NCI-H524 treated with DMSO at 0.1 percent for 48 hours (cell line): ENCODE data around the gene ETNK2.

Experiments used
- DNase-seq: peaks from one replicate; lab custom pipeline; 2025; lab: John Stamatoyannopoulos, UW

The ETNK2 gene

DNA sequence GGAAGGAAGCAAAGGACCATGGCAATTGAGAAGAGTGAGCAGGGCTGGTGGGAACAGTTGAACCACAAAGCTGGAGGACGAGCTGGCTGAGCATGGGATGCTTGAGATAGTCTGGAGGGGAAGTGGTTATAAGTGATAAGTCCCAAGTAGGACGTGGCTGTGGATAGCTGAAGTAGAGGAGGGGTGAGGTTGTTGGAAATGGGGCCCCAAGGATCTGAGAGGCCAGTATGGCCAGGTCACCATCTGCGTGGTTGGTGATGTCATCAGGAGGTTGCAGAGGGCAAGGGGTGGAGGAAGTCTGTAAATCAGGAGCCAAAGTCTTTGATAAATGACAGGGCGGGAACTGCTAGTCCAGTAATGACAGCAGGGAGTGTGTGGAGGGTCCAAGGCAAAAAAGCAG, 25.3 kb upstream of the ETNK2 start:
- DNase-seq, result no peak

DNA sequence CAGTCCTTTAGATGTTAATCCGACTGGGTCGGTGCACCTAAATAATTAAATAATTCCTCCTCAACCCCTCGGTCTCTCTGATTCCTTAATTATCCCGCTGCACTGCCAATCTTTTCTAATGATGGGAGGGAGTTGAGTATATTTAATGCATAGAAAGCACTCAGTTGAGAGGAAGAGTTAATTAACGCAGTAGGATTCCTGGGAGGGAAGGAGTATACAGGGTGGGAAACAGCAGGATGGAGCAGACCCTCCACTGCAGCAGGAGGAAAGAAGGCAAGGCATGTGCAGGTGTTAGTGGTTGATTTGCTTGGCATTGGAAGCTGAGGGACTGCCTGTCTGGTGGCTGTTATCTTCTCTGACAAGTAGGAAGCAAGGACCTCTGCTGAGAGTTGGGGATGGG, 24.2 kb upstream of the ETNK2 start:
- DNase-seq, result no peak

DNA sequence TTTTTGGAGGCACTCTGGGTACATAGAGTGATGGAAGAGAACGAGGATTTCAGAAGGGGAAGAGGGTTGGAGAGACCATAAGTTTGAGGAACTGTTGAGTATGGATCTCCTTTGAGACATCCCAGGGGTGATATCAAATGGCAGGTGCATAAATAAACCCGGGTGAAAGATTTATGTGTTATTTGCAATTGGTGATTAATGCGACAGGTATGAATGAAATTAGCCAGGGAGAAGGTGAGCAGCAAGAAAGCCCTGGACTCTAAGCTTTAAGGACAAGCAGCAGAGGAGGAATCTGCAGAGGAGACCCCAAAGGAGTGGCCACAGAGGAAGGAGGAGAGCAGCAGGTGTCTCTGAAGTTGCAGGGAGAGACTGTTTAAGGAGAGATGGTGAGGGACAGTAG, 23.1 kb upstream of the ETNK2 start:
- DNase-seq, result no peak

DNA sequence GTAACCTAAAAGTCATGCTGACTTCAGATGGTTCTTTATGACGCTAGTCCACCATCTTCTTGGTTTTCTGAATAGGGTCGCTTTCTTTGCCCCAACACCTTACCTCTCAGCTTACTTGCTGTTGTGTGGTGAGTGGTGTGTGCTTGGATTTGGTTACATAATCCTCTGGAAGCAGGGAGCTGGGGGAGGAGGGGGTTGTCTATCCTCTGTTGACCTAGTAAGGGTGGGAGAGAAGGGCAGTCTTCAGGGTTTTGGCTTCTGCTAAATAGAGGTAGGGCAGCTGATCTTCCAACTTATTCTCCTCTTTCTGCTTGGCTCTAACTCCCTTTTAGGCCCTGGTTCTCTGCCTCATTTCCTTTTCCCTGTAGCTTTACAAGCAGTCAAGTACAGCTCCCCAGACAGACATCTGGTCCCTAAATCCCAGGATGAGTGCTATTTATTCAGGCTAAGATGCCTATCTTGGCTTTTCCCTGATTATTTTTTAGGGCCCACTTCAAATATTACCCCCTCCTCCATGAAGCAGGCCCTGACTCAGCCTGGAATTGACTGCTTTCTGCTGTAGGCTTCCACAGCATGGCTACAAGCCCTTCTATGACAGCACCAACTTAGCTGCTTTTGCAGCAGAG, 20.7 kb upstream of the ETNK2 start:
- DNase-seq, result peak; percentile 48

DNA sequence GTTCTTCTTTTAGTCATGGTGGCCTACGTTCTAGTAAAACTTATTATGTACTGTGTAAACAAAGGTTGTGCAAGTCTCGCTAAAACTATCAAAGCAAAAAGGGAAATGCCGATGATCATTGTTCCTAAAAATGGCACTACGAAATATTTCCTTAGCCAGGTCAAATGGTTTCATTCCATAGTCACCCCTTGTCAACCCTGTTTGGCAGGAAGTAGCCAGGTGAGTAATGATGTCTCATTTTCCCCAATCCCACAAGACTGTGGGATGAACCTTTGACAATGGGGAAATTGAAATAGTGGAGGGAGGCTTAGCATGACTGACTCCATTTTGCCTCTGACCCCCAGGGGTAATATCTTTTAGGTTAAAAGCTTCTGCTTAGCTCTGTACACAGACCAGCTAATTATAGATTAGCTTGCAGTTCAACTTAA, 19.9 kb upstream of the ETNK2 start:
- DNase-seq, result no peak

DNA sequence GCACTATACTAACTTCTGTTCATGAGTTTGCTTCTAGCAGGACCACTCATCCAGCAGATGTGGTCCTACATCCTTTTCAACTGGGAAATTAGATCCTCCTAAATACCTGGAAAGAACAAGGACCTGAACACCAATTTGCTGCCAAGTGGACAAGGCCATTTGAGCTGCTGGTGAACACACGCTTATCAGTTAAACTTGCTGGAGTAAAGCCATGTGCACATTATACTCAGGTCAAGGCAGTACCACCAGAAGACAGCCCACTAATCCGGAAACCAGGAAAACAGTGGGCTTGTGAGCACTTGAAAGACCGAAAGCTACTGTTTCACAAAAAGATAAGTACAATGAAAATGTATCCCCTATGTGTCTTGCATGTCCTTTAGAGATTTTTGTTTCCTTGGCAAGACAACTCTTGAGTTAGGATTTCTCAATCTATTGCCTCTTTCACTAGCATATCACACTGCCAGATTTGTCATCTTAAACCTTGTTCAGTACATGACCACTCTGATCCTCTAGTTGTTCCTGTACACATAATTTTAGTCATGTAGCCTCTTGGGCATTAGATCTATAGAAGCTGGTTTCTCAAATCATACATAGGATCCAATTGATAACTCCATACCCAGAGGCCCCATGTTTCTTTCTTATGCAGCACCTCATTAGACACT, 18.8 kb upstream of the ETNK2 start:
- no peak for DNase-seq

DNA sequence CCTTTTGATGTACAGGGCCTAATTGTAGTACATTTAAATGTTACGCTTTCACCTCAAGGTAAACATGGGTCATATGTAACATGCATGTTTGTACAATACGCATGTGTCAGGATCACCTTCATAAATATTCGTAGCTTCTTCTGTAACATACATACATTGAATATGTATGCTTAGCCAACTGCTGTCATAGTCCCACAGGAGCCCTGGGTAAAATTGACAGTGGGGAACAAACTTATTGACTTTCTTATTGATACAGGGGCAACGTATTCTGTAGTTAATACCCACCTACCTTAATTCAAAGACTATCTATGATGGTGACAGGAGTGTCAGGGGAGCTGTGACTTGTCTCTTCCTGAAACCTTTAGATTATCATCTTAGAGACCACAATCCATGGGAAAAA, 18.0 kb upstream of the ETNK2 start:
- no peak for DNase-seq

DNA sequence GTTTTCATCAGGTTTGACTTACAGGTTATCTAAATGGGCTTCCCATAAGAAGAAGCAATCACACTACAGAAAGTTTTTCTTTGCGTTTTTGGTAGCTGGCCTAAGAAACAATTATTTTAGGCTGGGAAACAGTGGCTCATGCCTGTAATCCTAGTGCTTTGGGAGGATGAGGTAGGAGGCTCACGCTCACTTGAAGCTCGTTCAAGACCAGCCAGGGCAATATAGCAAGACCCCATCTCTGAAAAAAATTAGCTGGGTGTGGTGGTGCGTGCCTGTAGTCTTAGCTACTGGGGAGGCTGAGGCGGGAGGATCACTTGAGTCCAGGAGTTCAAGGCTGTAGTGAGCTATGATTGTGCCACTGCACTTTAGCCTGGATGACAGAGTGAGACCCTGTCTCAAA, 15.9 kb upstream of the ETNK2 start:
- DNase-seq, result no peak

DNA sequence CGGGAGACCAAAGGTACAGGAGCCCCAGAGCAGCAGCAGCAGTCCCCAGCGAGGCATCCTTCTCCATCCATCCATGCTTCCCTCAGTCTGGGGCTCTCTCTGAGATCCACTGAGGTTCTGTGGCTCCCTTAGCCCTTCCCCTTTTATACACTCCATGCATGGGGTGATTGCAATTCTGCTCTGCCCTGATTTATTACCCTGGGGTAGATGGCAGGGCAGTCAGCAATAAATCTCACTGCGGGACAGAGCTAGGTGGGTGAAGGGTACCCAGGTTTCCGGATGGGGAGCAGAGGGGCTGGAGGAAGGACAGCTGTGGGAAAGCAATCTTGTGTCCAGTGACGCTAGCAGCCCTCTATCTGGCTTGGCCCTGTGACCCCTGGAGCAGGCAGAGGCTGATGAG, 14.4 kb upstream of the ETNK2 start, which contains the start of gene REN:
Gene REN (minus strand): TSS at position 119 of the 400 bp plus-strand sequence. CDS start 44 bp downstream, at position 75.
- DNase-seq, result no peak

DNA sequence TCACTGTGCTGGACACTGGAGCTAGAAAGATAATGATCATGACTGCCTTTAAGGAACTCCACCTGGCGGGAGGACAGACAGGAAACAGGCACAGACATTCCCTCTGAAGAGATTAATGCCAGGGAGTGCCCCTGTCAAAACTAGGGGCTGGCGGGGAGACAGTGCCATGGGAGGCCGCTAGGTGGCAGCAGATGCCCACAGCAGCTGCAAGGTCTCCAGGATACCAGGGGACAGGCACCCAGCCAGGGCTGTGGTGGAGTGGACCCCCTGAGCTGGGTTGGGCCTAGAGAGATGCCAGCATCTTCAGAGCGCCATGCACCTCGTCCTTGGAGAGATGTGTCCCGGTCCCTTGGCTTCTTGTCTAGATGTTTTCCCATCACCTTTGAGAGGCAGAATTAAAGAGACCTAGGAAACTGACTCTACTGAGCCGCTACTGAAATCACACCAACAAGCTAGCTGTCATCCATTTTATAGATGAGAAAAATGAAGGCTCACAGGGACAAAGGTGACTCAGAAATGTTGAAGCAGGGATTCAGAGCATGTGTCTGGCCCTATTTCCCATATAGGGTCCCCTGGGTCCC, 10.7 kb upstream of the ETNK2 start:
- peak; percentile 43 for DNase-seq

DNA sequence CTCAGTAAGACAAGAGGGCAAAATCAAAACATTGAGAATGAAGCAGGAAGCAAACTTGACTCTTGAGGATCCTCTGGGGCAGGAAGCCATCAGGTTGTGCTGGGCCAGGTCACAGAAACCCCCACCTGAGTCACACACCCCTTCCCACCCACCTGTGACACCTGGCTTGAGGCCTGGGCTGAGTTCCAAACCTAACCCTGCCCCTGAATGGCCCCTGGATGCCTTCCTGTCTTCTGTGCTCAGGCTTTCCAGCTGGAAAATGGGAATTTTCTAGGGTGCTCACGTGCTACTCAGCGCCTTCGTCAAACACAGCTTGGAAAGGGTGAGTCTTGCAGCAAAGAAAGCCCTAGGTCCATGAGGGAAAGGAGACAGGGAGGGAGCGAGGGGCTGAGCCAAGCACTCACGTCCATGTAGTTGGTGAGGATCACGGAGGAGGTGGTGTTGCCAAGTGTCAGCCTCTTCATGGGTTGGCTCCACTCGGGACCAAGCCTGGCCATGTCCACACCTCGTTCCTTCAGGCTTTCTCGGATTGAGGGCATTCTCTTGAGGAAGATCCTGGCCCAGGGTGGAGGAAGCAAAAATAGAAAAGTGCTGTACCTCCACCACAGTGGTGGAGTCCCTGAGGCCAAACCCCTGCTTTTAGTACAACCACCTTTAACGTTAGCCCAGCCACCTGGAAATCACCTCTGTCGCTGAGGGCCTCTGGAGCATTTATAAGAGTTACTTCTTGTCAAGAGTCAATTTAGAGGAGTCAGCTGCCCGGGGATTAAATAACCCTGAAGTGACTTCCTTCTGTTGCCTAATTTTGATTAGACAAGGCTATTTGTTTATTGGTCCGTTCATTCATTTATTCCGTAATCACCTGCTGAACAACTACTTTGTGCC, 10.0 kb upstream of the ETNK2 start:
- peak; percentile 43 for DNase-seq

DNA sequence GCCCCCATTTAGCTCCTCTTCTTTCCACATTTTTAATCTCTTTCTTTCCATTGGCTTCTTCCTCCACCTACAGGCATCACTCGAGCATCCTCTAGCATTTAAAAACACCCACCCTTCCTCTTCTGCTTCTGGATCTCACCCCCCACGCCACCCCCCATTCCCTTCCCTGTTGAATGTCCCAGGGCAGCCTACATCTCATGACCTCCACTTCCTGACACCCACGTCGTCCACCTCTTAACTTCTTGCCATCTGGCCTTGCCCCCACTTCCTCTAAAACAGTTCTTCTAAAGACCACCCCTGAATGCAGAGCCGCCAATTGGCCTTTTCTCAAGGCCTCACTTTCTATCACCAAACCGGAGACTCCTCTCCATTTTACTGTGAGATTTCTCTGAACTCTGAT, 6.1 kb upstream of the ETNK2 start:
- DNase-seq, result no peak

DNA sequence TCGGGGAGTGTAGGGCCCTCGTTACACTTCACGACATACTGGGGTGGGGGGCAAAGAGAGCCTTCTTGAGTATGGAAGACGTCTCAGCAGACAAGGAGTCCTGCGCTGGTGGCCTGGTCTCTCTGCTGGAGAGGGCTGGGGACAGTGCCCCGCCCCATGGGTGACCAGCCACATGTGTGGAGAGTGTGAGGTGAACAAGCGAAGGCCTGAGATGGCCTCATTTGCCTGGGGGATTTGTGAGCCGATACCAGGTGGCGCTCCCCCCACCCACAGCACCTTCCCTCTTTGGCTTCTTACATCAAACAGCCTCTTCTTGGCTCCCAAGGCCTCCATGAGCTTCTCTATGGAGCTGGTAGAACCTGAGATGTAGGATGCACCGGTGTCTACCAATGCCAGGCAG, 4.0 kb upstream of the ETNK2 start:
- no peak for DNase-seq

DNA sequence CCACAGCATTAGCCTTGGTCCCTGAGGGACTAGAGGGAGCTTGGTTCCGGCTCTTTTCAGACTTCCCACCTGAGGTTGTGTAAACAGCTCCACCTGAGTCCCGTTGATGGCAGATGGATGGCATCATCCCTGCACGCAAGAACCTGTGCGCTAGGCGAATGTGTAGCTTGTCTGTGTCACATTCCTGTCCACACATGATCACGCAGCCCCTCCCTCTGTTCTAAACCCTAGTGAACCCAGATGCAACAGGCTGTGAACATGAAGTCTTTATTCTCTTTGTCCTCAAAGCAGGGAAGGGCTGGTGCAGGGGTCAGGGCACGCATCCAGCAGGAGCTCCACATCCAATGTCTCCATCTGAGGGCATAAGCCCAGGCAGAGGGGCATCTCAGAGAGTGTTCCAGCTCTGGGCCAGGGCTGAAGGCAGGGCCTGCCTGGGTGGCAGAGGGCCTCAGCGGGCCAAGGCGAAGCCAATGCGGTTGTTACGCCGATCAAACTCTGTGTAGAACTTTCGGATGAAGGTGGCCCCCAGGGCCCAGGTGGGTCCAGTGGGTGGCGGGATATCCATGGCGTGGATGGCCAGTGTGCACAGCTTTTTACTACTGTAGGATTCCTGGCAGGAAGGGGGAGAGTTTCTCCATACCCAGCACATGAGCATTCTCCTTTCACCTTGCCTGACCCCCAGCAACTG, 2.9 kb upstream of the ETNK2 start:
- DNase-seq, result no peak

DNA sequence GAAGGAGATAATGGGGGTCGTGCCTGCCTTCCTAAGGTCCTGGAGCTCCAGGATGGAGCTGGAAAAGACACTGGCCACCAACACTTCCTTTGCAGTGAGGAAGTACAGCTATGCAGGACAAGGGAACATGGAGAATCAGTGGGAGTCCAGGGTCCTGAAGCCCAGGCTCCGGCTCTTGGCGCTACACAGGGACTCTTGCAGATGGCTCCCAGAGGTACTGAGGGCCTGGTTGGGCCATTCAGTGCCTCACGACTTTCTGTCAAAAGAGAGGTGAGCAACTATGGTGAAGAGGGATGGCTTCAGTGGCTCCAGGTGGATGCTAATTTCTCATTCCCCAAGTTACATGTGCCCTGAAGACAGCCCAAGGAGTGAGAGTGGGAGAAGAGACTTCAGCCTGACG, 1.8 kb upstream of the ETNK2 start:
- no peak for DNase-seq

DNA sequence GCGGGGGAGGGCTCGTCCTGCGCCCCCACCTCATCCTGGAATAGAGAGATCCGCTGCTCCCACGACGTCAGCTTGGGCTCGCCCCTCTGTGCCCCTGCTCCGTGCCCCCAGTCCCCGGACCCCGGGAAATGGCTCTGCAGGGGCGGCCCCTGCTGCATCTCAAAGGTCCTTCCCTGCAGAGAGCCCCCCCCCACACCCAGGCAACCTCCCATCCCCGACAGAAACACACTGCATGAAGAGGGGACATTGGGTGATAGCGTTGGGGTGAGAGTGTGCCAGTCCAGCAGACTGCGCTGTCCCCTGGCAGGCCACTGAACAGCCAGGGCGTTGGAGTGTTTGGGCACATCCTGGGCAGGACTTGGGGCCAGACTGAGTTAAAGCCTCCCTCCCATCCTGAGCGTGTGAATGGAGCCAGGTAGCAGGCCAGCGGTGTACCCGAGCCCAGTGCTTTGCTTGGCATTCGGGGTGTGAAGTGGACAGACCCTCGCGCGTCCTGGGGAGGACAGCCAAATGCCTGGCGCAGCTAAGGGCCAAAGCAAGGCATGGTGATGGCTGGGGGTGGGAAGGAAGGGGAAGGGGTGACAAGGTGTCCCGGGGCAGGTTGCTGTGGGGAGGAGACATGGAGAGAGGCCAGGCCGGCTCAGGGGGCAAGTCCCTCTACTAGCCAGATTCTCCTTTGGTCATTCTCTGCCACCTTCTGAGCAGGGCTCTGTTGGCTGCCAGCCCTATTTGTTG, 633 bp upstream of the ETNK2 start:
- DNase-seq, result no peak

DNA sequence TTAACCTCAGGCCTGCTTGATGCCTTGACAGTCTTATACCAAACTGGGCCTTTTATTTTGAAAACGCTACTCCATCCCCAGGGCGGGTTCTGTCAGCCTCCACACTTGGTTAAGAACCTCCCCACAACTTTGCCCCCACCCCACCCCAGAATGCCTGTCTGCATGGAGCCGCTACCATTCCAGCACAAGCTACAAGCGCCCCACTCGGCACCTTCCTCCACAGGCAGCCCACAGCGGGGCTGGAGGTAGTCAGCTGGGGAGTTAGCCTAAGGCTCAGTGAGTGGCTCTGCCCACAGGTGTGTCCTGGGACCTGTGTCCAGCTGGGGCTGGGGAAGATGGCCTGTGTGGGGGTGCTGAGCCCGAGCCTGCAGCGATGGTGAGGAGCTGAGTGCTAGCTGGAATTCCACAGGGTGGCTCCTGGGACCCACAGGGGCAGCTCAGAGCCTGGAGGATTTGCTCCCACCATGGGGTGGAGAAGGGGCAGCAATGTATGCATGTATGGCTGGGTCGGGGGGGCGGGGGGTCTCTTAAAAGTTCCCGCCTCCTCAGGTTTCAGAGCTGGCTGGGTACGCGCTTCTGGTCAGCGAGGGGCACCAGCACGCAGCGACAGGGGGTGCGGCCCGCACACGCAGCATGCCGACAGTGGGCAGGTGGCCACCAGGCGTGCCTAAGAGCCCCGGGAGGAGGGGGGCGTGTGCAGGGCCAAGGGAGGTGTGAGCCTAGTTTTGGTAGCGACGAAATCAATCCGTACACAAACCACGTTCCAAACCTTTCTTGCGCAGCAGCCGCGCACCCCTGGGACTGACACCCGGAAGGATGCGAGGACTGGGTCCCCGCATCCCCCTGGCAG, 917 bp downstream of the ETNK2 start:
- DNase-seq, result no peak

DNA sequence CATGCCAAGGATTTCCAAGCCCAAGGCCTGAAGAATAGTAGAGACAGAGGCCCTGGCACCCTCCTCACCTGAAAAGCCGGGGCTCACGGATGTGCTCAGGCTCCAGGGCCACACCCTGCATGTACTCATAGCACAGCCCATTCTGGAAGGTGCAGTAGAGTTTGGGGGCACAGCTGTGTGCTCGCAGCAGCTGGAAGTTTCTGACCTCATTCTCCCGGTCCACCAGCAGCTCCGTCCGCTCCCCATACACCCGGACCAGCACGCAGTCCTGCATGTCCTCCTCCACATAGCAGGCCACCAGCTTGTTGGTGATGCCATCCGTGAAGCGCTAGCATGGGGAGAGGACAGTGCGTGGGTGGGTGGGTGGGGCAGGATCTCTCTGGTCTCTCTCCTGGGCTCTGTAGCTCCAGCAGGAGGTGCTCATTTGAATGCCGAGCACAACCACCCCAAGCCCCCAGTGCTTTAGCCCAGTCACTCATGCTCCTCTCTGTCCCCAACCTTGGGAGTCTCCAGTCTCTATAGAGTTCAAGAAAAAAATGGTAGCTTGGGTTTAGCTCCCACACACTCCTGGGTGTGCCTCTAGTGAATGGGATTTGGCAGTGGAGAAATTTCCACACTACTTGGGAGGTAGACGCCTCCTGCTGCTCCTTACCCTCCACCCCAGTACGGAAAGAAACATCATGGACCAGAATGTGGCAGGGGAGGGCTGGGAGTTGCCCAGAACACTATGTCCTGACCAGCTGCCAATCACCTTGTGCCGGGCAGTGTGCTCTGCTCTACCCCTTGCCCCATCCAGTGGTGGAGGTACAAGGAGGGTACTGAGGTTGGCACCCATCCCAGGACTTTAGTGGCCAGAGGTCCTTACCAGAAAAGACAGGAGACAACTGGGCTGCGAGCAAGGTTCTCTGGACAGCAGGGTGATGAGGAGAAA, 1.9 kb downstream of the ETNK2 start:
- no peak for DNase-seq

DNA sequence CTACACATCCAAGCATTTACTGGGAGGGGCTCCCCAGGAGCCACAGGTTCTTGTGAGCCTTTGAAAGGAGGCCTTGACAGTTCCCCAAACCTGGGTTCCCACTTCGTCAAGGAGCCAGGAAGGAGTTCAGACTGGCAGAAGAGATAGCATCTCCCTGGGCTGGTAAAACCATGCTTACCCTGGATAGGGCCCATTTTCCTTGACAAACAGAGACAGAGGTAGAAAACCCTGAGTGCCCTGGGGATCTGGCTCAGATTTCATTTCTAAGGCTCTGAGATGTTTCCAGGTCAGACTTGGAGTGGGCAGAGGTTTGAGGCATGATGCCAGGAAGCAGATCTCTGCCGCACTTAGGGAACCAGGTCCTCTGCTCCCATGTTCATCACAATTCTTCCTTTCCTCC, 2.7 kb downstream of the ETNK2 start:
- DNase-seq, result no peak
